Esophagus muscularis mucosa (tissue), 3 donors: Measurements from ENCODE around the gene SH2B2.

Source experiments
- POLR2AphosphoS5 ChIP-seq, 2 donors: sonication (generic); formaldehyde crosslinking; IDR thresholded peaks; one replicate each; pipeline ENCODE4 v1.6.1; 2017; ENCODE audit warnings: antibody characterized with exemption in 2 of 2
- TF ChIP-seq, protein P1 (sequence below), 3 experiments: fragments of 200-600 bp in 2 of 3; fragments of 450-650 bp in 1 of 3; sonication (generic) in 2 of 3; IDR thresholded peaks; one replicate each; pipeline ENCODE4 v1.5.1; 2017 to 2019; ENCODE audit warnings: antibody characterized with exemption in 3 of 3, mild to moderate bottlenecking in 2 of 3, moderate library complexity in 1 of 3

DNA sequence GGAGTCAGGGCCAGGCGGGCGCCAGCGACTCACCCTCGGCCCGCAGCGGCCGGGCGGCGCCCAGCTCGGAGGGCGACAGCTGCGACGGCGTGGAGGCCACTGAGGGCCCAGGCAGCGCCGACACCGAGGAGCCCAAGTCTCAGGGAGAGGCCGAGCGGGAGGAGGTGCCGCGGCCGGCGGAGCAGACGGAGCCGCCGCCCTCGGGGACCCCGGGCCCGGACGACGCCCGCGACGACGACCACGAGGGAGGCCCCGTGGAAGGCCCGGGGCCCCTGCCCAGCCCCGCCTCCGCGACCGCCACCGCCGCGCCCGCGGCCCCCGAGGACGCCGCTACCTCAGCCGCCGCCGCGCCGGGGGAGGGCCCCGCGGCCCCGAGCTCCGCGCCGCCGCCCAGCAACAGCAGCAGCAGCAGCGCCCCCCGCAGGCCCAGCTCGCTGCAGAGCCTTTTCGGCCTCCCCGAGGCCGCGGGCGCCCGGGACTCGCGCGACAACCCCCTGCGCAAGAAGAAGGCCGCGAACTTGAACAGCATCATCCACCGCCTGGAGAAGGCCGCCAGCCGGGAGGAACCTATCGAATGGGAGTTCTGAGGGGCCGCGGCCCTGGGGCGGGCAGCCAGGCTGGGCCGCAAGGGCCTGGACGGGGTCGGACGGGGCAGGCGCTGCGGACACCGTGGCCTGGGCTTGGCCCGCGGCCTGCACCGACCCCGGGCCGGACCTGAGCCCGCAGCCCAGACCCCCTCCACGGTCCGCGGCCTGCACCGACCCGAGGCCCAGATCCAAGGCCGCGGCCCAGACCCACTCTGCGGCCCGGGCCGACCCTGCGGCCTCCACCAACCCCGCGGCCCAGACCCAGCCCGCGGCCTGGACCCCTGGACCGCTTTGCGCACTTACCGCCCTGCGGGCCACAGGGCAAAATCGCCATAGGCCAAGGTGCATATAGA, 37.9 kb upstream of the SH2B2 start:
- TF ChIP-seq, protein P1, sequence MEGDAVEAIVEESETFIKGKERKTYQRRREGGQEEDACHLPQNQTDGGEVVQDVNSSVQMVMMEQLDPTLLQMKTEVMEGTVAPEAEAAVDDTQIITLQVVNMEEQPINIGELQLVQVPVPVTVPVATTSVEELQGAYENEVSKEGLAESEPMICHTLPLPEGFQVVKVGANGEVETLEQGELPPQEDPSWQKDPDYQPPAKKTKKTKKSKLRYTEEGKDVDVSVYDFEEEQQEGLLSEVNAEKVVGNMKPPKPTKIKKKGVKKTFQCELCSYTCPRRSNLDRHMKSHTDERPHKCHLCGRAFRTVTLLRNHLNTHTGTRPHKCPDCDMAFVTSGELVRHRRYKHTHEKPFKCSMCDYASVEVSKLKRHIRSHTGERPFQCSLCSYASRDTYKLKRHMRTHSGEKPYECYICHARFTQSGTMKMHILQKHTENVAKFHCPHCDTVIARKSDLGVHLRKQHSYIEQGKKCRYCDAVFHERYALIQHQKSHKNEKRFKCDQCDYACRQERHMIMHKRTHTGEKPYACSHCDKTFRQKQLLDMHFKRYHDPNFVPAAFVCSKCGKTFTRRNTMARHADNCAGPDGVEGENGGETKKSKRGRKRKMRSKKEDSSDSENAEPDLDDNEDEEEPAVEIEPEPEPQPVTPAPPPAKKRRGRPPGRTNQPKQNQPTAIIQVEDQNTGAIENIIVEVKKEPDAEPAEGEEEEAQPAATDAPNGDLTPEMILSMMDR (IDR thresholded peaks at IDR 0.05), result no peak
- no peak for TF ChIP-seq POLR2AphosphoS5 (IDR thresholded peaks at IDR 0.05)
